Esophagus squamous epithelium (tissue), 5 donors: ENCODE measurements around the gene RMDN2. TPM values are rescaled to one million over a fixed set of nuclear protein-coding genes. Genes with fewer than 3 reads are reported as not detected.
"Not testable (repeated sequence)": the region's sequence is repeated elsewhere in the genome, so short reads cannot be mapped to it uniquely, and the experiment has no call there.

Experiments
- DNase-seq: peaks from one replicate; lab custom pipeline; 2025; lab: John Stamatoyannopoulos, UW
- H3K27ac ChIP-seq, 4 donors: fragments of 200-600 bp; sonication (generic); one replicate each; pipeline ENCODE4 v1.5.1; 2016 to 2019; ENCODE audit warnings: mild to moderate bottlenecking in 1 of 4
- H3K27me3 ChIP-seq, 4 donors: fragments of 200-600 bp; sonication (generic); 1 replicate in 3 of 4; 2 replicates in 1 of 4; pipeline versions ENCODE4 v1.5.1 to v1.6.0; 2017 to 2021; ENCODE audit warnings: antibody characterized with exemption in 1 of 4
- H3K36me3 ChIP-seq, 3 donors: fragments of 200-600 bp; sonication (generic); one replicate each; pipeline ENCODE4 v1.5.1; 2016 to 2019
- H3K4me1 ChIP-seq, 3 donors: fragments of 200-600 bp; sonication (generic); one replicate each; pipeline ENCODE4 v1.5.1; 2017 to 2019
- H3K4me3 ChIP-seq, 4 donors: fragments of 200-600 bp; sonication (generic); 1 replicate in 3 of 4; 2 replicates in 1 of 4; pipeline ENCODE4 v1.5.1; 2016 to 2019; ENCODE audit warnings: mild to moderate bottlenecking in 2 of 4, moderate library complexity in 1 of 4
- H3K9me3 ChIP-seq, 3 donors: fragments of 200-600 bp; sonication (generic); one replicate each; pipeline ENCODE4 v1.5.1; 2016 to 2019
- POLR2A ChIP-seq, 4 donors: fragments of 450-650 bp; IDR thresholded peaks; one replicate each; pipeline ENCODE4 v1.6.1; 2017; ENCODE audit warnings: antibody characterized with exemption in 4 of 4, mild to moderate bottlenecking in 4 of 4, moderate library complexity in 3 of 4
- WGBS, 2 donors: methylation state at CpG; one replicate each; pipeline ENCODE4 v1.1.5; 2018; 5-methylcytosine and 5-hydroxymethylcytosine counted together
- intact Hi-C: fragments of 100-400 bp; cut with DNase I; formaldehyde crosslinking; loops from one replicate; pipeline ENCODE4 v1.15.0; 2022
- total RNA-seq, 4 donors: library from RNA; depleted of rRNA; stranded (reverse); fragments of >200 nt; gene quantifications; one replicate each; pipeline ENCODE4 v1.1.0, GENCODE V29; 2016
- TF ChIP-seq, protein P1 (sequence below), 6 experiments: fragments of 450-650 bp in 4 of 6; fragments of 200-600 bp in 2 of 6; sonication (generic) in 2 of 6; IDR thresholded peaks; one replicate each; pipeline ENCODE4 v1.5.1; 2016 to 2019; ENCODE audit warnings: antibody characterized with exemption in 6 of 6, mild to moderate bottlenecking in 4 of 6, moderate library complexity in 4 of 6
- donor health status: DM: yes; HTN: yes; CAD: no.

The RMDN2 gene
- total RNA-seq, 4 donors from 2014 or later = 3.4 to 7.8 (median 4.7) TPM

DNA sequence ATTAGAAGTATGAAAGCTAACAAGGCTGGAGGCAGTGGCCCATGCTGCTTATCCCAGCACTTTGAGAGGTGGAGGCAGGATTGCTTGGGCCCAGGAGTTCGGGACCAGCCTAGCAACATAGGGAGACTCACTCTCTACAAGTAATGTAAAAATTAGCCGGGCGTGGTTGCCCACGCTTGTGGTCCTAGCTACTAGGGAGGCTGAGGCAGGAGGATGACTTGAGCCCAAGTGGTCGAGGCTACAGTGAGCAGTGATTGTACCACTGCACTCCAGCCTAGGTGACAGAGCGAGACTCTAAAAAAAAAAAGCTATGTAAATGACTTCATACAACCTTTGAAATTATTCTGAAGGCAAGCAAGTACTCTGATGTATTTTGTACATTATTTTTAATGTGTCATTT is 1.5 kb downstream of the RMDN2 start:
- peaks cover 0 to 8% (median 0%) of the 10 kb centered on the region in 3 donors for H3K36me3 ChIP-seq
- no peaks in the 10 kb centered on the region for H3K9me3 ChIP-seq
- H3K27ac ChIP-seq = no peak overlapping the region
- WGBS, 2 donors = 90 to 99% methylated on average over 6 of the region's 6 CpGs
- intact Hi-C loops = no loop called here
- H3K4me1 ChIP-seq = peaks cover 0 to 20% (median 14%) of the 10 kb centered on the region in 3 donors
- DNase-seq = no peak
- TF ChIP-seq, protein P1, sequence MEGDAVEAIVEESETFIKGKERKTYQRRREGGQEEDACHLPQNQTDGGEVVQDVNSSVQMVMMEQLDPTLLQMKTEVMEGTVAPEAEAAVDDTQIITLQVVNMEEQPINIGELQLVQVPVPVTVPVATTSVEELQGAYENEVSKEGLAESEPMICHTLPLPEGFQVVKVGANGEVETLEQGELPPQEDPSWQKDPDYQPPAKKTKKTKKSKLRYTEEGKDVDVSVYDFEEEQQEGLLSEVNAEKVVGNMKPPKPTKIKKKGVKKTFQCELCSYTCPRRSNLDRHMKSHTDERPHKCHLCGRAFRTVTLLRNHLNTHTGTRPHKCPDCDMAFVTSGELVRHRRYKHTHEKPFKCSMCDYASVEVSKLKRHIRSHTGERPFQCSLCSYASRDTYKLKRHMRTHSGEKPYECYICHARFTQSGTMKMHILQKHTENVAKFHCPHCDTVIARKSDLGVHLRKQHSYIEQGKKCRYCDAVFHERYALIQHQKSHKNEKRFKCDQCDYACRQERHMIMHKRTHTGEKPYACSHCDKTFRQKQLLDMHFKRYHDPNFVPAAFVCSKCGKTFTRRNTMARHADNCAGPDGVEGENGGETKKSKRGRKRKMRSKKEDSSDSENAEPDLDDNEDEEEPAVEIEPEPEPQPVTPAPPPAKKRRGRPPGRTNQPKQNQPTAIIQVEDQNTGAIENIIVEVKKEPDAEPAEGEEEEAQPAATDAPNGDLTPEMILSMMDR (IDR thresholded peaks at IDR 0.05) = no peak
- TF ChIP-seq POLR2A (IDR thresholded peaks at IDR 0.05) = no peak
- H3K27me3 ChIP-seq = no peaks in the 10 kb centered on the region
- H3K4me3 ChIP-seq = no peak overlapping the region

DNA sequence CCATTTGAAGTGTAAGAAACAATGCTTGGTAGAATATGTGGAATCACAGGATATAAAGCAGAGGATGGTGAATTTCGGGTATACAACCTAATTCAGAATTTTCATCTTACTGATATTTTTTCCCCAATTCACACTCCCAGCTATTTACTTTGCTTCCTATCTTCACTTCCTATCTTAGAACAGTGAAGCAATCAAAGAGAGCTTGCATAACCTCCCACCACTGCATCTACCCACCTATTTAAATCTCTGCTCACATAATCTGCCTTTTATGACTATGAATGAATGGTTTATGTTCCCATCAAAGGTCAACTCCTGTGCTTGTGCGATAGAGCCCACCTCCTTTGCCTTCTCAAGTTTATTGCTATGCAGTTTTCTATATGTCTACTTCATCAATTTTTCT is 3.3 kb downstream of the RMDN2 start:
- H3K27ac ChIP-seq = no peak overlapping the region
- no peak overlapping the region for H3K4me3 ChIP-seq
- H3K9me3 ChIP-seq = no peaks in the 10 kb centered on the region
- WGBS, 2 donors = 79 to 88% methylated on average over 2 of the region's 2 CpGs
- H3K36me3 ChIP-seq = peaks cover 0 to 8% (median 0%) of the 10 kb centered on the region in 3 donors
- intact Hi-C loops = no loop called here
- TF ChIP-seq, protein P1 (IDR thresholded peaks at IDR 0.05) = no peak
- no peak for TF ChIP-seq POLR2A (IDR thresholded peaks at IDR 0.05)
- H3K4me1 ChIP-seq = peaks cover 0 to 20% (median 14%) of the 10 kb centered on the region in 3 donors
- DNase-seq = no peak
- no peaks in the 10 kb centered on the region for H3K27me3 ChIP-seq

DNA sequence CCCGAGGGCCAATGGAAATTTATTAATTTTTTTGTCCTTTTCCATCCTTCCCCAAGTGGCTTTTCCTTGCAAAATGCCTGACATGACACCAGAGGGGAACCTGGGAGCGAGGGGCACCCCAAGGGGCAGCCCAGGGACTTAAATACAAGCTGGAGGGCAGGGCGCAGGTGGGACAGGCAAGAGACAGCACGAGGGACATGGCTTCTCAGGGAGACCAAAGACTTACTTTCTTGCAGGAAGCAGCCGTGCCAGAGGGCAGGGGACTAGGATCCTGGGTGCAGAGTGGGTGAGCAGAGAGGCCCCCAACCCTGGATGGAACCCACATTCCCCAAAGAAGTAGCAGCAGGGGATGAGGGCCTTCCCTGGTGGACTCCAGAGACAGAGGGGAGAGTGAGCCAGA is 5.3 kb downstream of the RMDN2 start:
- DNase-seq, intact Hi-C loops, H3K36me3 ChIP-seq, H3K9me3 ChIP-seq, H3K27ac ChIP-seq, H3K27me3 ChIP-seq, H3K4me3 ChIP-seq: not testable (repeated sequence)
- peaks cover 0 to 13% (median 12%) of the 10 kb centered on the region in 3 donors for H3K4me1 ChIP-seq
- WGBS, 2 donors = 76 to 100% methylated on average over 1 to 5 of the region's 5 CpGs

DNA sequence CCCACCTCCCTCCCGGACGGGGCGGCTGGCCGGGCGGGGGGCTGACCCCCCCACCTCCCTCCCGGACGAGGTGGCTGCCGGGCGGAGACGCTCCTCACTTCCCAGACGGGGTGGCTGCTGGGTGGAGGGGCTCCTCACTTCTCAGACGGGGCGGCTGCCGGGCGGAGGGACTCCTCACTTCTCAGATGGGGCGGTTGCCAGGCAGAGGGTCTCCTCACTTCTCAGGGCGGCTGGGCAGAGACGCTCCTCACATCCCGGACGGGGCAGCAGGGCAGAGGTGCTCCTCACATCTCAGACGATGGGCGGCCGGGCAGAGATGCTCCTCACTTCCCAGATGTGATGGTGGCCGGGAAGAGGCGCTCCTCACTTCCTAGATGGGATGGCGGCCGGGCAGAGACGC is 7.8 kb downstream of the RMDN2 start:
- H3K4me3 ChIP-seq, H3K27me3 ChIP-seq, H3K27ac ChIP-seq, DNase-seq, H3K4me1 ChIP-seq, H3K36me3 ChIP-seq, H3K9me3 ChIP-seq, intact Hi-C loops: not testable (repeated sequence)
- WGBS, 2 donors = no CpG with 5 or more reads among the region's 28 CpGs

DNA sequence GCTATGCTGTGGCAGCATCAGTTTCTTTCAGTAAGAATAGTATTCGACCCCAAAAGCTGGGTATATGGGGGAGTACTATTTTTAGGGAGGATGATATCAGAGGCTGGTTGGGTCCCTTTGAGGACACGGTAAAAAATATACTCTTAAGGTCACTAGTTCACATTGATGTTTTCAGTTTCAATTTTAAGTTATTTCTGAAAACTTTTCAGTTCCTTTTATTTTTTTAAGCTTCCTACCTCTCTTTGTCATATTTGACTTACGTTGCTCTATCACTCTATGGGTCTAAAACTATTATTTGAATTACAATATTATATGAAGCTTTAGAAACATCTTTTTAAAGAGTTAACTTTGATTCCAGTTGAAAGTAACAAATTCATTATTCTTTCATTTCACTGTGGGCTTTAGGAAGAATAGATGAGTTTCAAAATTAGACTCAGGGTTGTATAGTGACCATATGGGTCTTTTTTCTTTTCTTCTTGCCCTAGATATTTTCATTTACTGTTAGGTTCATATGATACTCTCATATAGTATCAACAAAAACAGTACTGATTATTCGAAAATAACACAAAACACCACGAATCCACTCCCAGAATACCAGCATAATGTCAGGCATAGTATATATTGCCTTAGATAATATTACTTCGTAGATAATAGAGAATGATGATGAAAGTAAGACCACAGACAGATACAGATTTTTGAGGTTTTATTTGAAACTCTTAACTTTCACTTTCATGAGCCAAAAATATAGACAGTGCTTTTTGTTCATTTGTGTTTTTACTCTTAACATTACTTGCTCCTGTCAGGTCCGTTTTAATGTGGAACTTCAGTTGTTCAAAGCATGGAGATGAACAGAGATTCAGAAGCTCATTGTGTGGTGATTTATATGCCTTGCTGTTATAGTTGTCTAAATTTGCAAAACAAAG is 9.8 kb downstream of the RMDN2 start:
- no peak for DNase-seq
- H3K9me3 ChIP-seq = no peaks in the 10 kb centered on the region
- peak overlapping the region in 1 of 4 donors; percentile 18 for H3K4me3 ChIP-seq
- TF ChIP-seq POLR2A (IDR thresholded peaks at IDR 0.05) = no peak
- TF ChIP-seq, protein P1 (IDR thresholded peaks at IDR 0.05) = no peak
- H3K27ac ChIP-seq = no peak overlapping the region
- WGBS, 2 donors = 52 to 57% methylated on average over 7 of the region's 7 CpGs
- peaks cover 0 to 8% (median 0%) of the 10 kb centered on the region in 3 donors for H3K36me3 ChIP-seq
- peaks cover 0 to 3% (median 0%) of the 10 kb centered on the region in 3 donors for H3K4me1 ChIP-seq
- H3K27me3 ChIP-seq = no peaks in the 10 kb centered on the region
- intact Hi-C loops = no loop called here

DNA sequence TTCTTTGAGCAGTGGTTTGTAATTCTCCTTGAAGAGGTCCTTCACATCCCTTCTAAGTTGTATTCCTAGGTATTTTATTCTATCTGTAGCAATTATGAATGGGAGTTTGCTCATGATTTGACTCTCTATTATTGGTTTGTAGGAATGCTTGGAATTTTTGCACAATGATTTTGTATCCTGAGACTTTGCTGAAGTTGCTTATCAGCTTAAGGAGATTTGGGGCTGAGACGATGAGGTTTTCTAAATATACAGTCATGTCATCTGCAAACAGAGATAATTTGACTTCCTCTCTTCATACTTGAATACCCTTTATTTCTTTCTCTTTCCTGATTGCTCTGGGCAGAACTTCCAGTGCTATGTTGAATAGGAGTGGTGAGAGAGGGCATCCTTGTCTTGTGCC is 12.5 kb downstream of the RMDN2 start:
- H3K9me3 ChIP-seq, H3K27ac ChIP-seq, intact Hi-C loops, H3K27me3 ChIP-seq, H3K4me1 ChIP-seq, H3K4me3 ChIP-seq, H3K36me3 ChIP-seq, DNase-seq: not testable (repeated sequence)
- 88% methylated on average over 1 of the region's 1 CpG for WGBS, 2 donors

DNA sequence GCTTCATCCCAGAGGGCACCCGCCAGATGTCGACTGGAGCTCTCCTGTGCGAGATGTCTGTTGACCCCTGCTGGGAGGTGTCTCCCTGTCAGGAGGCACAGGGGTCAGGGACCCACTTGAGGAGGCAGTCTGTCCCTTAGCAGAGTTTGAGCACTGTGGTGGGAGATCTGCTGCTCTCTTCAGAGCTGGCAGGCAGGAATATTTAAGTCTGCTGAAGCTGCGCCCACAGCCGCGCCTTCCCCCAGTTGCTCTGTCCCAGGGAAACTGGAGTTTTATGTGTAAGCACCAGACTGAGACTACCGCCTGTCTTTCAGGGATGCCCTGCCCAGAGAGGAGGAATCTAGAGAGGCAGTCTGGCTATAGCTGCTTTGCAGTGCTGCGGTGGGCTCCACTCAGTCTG is 16.2 kb downstream of the RMDN2 start:
- H3K4me3 ChIP-seq, H3K4me1 ChIP-seq, DNase-seq, intact Hi-C loops, H3K9me3 ChIP-seq, H3K27ac ChIP-seq, H3K27me3 ChIP-seq, H3K36me3 ChIP-seq: not testable (repeated sequence)
- 100% methylated on average over 5 of the region's 8 CpGs; no CpG with 5 or more reads in 1 of the 2 donors for WGBS, 2 donors
